ENCODE measurements around the gene GSN. TPM values are rescaled to one million over a fixed set of nuclear protein-coding genes. Genes with fewer than 3 reads are reported as not detected.
A peak's percentile ranks its signal among the peaks of the same experiment; 100 is the strongest.

The GSN gene
- total and polyA plus RNA-seq, 2 of the 13 experiments (the other 11 are each of a cell fraction or from before 2014, with no cell fraction given): 294 to 307 TPM

GRCh38 chr9:121299467-121300282 is 31.7 kb downstream of the GSN start (continued):
- TF ChIP-seq ZNF350 (CRISPR knock-in tag; IDR thresholded peaks at IDR 0.05; ENCODE audit: borderline replicate concordance, low read depth) (peak; percentile 67; the same call in 1 of the 2 replicates), KDM5B (CRISPR knock-in tag; IDR thresholded peaks at IDR 0.05; ENCODE audit: borderline replicate concordance) (peak; percentile 69; the same call in 1 of the 2 replicates), ZNF674 (CRISPR knock-in tag; IDR thresholded peaks at IDR 0.05; ENCODE audit: low read depth) (no peak), ZNF547 (CRISPR knock-in tag; IDR thresholded peaks at IDR 0.05) (no peak), CTCF (CRISPR knock-in tag; IDR thresholded peaks at IDR 0.05) (peak; percentile 36; the same call in 1 of the 2 replicates), ZNF678 (CRISPR knock-in tag; IDR thresholded peaks at IDR 0.05) (no peak), ZNF160 (CRISPR knock-in tag; IDR thresholded peaks at IDR 0.05) (peak; percentile 52; the same call in 1 of the 2 replicates), ZNF333 (CRISPR knock-in tag; IDR thresholded peaks at IDR 0.05; ENCODE audit: borderline replicate concordance) (no peak; the same call in 1 of the 2 replicates), MEIS1 (CRISPR knock-in tag; IDR thresholded peaks at IDR 0.05; ENCODE audit: borderline replicate concordance) (peak; percentile 25; the same call in 1 of the 2 replicates), HBP1 (CRISPR knock-in tag; IDR thresholded peaks at IDR 0.05; ENCODE audit: low read depth) (no peak), ZNF570 (CRISPR knock-in tag; IDR thresholded peaks at IDR 0.05; ENCODE audit: borderline replicate concordance) (no peak), E2F2 (CRISPR knock-in tag; IDR thresholded peaks at IDR 0.05; ENCODE audit: borderline replicate concordance) (0 out of 2 replicates have a peak, but pooled peaks have one; percentile 3), CHCHD3 (CRISPR knock-in tag; IDR thresholded peaks at IDR 0.05) (no peak), PAWR (CRISPR knock-in tag; IDR thresholded peaks at IDR 0.05; ENCODE audit: borderline replicate concordance) (no peak), PRDM10 (CRISPR knock-in tag; IDR thresholded peaks at IDR 0.05; ENCODE audit: low read depth) (0 out of 2 replicates have a peak, but pooled peaks have one; percentile 6), RXRA (CRISPR knock-in tag; IDR thresholded peaks at IDR 0.05) (peak; percentile 65), ZBTB26 (CRISPR knock-in tag; IDR thresholded peaks at IDR 0.05; ENCODE audit: borderline replicate concordance) (no peak), POGZ (CRISPR knock-in tag; IDR thresholded peaks at IDR 0.05) (peak; percentile 79; the same call in 1 of the 2 replicates)

All from HepG2 (cell line).